HepG2 (cell line): ENCODE measurements around the gene IL5RA. TPM values are rescaled to one million over a fixed set of nuclear protein-coding genes. Genes with fewer than 3 reads are reported as not detected.

Source experiments
- FIP1L1 ChIP-seq: fragments of 200-400 bp; formaldehyde crosslinking; IDR thresholded peaks from 2 replicates; pipeline ENCODE4 v1.6.1; 2018; ENCODE audit warnings: low read depth, mild to moderate bottlenecking, low read length, moderate library complexity, borderline replicate concordance; ENCODE audit not compliant: insufficient read depth
- GLI4 ChIP-seq: sonication (generic); formaldehyde crosslinking; IDR thresholded peaks from 2 replicates; pipeline ENCODE4 v1.5.1; 2020; ENCODE audit warnings: missing genetic modification reagents, mild to moderate bottlenecking, moderate library complexity, borderline replicate concordance
- HDAC1 ChIP-seq: sonication (generic); formaldehyde crosslinking; IDR thresholded peaks from 2 replicates; pipeline ENCODE4 v1.5.1; 2020; ENCODE audit warnings: mild to moderate bottlenecking, missing genetic modification reagents
- KMT2A ChIP-seq: sonication (generic); formaldehyde crosslinking; IDR thresholded peaks from 2 replicates; pipeline ENCODE4 v1.4.0; 2020; ENCODE audit warnings: missing genetic modification reagents
- MED13 ChIP-seq: sonication (generic); formaldehyde crosslinking; IDR thresholded peaks from 2 replicates; pipeline ENCODE4 v1.5.0; 2020; ENCODE audit warnings: missing genetic modification reagents
- NR2F2 ChIP-seq: IDR thresholded peaks from 2 replicates; pipeline ENCODE4 v1.6.1; 2012; ENCODE audit warnings: low read depth, inconsistent platforms, borderline replicate concordance
- SAP130 ChIP-seq: IDR thresholded peaks from 2 replicates; pipeline ENCODE4 v1.6.1; 2016; ENCODE audit warnings: low read depth
- SRY ChIP-seq: sonication (generic); formaldehyde crosslinking; IDR thresholded peaks from 2 replicates; pipeline ENCODE4 v1.8.0; 2022; ENCODE audit warnings: mild to moderate bottlenecking, missing genetic modification reagents
- ZFP37 ChIP-seq: sonication (generic); formaldehyde crosslinking; IDR thresholded peaks from 2 replicates; pipeline ENCODE4 v1.4.0; 2020; ENCODE audit warnings: missing genetic modification reagents, borderline replicate concordance
- ZNF17 ChIP-seq: sonication (generic); formaldehyde crosslinking; IDR thresholded peaks from 2 replicates; pipeline ENCODE4 v1.5.0; 2020; ENCODE audit warnings: mild to moderate bottlenecking, missing genetic modification reagents
- ZNF256 ChIP-seq: sonication (generic); formaldehyde crosslinking; conservative IDR thresholded peaks from 2 replicates; pipeline ENCODE4 v1.4.0; 2020; ENCODE audit warnings: missing genetic modification reagents
- ZNF274 ChIP-seq: sonication (generic); formaldehyde crosslinking; IDR thresholded peaks from 2 replicates; pipeline ENCODE4 v1.5.1; 2020; ENCODE audit warnings: mild to moderate bottlenecking, missing genetic modification reagents
- ZNF468 ChIP-seq: sonication (generic); formaldehyde crosslinking; IDR thresholded peaks from 2 replicates; pipeline ENCODE4 v1.8.0; 2022; ENCODE audit warnings: mild to moderate bottlenecking, moderate library complexity, missing genetic modification reagents
- ZNF619 ChIP-seq: sonication (generic); formaldehyde crosslinking; IDR thresholded peaks from 2 replicates; pipeline ENCODE4 v1.4.0; 2020; ENCODE audit warnings: mild to moderate bottlenecking, missing genetic modification reagents
- ZNF639 ChIP-seq: conservative IDR thresholded peaks from 2 replicates; pipeline ENCODE4 v1.6.1; 2018; ENCODE audit warnings: missing genetic modification reagents
- polyA plus RNA-seq, 8 experiments: library from polyadenylated mRNA; depleted of rRNA in 3 of 8; stranded (reverse) in 7 of 8; unstranded in 1 of 8; fragments of >200 nt; fragmentation: Illumina TruSeq in 4 of 8; extraction: Trizol in 4 of 8; gene quantifications; 2 replicates each; pipeline versions ENCODE4 v1.2.1 to v1.2.3, GENCODE V29; 2011 to 2016; ENCODE audit warnings: low read depth in 4 of 8, missing spikeins in 1 of 8, mixed read lengths in 1 of 8; ENCODE audit not compliant: insufficient read depth in 1 of 8
- total RNA-seq, 5 experiments: library from RNA; depleted of rRNA; stranded (reverse); fragments of >200 nt; fragmentation: Illumina TruSeq; extraction: Trizol; gene quantifications; 2 replicates each; pipeline ENCODE4 v1.2.3, GENCODE V29; 2016; ENCODE audit warnings: low read depth in 1 of 5
- TF ChIP-seq, protein P1 (sequence below): sonication (generic); formaldehyde crosslinking; IDR thresholded peaks from 2 replicates; pipeline ENCODE4 v1.4.0; 2020; ENCODE audit warnings: missing genetic modification reagents, mild to moderate bottlenecking, borderline replicate concordance
- TF ChIP-seq, protein P2 (sequence below): sonication (generic); formaldehyde crosslinking; IDR thresholded peaks from 2 replicates; pipeline ENCODE4 v1.4.0; 2020; ENCODE audit warnings: missing genetic modification reagents
- TF ChIP-seq, protein P3 (sequence below): sonication (generic); formaldehyde crosslinking; IDR thresholded peaks from 2 replicates; pipeline ENCODE4; 2020; ENCODE audit warnings: missing genetic modification reagents, mild to moderate bottlenecking, borderline replicate concordance
- TF ChIP-seq, protein P4 (sequence below): sonication (generic); formaldehyde crosslinking; conservative IDR thresholded peaks from 2 replicates; pipeline ENCODE4 v1.4.0; 2020; ENCODE audit warnings: missing genetic modification reagents

Gene IL5RA
- total and polyA plus RNA-seq, 2 of the 13 experiments (the other 11 are each of a cell fraction or from before 2014, with no cell fraction given) = not detected

GRCh38 chr3:3126477-3127431 is 16.6 kb upstream of the IL5RA start, which contains the start of gene TRNT1 (continued):
- TF ChIP-seq ZNF17 = no peak
- TF ChIP-seq, protein P1, sequence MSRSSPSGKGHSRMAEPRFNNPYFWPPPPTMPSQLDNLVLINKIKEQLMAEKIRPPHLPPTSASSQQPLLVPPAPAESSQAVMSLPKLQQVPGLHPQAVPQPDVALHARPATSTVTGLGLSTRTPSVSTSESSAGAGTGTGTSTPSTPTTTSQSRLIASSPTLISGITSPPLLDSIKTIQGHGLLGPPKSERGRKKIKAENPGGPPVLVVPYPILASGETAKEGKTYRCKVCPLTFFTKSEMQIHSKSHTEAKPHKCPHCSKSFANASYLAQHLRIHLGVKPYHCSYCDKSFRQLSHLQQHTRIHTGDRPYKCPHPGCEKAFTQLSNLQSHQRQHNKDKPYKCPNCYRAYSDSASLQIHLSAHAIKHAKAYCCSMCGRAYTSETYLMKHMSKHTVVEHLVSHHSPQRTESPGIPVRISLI (CRISPR knock-in tag) = no peak
- TF ChIP-seq, protein P2, sequence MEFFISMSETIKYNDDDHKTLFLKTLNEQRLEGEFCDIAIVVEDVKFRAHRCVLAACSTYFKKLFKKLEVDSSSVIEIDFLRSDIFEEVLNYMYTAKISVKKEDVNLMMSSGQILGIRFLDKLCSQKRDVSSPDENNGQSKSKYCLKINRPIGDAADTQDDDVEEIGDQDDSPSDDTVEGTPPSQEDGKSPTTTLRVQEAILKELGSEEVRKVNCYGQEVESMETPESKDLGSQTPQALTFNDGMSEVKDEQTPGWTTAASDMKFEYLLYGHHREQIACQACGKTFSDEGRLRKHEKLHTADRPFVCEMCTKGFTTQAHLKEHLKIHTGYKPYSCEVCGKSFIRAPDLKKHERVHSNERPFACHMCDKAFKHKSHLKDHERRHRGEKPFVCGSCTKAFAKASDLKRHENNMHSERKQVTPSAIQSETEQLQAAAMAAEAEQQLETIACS (CRISPR knock-in tag) = peak; percentile 83
- TF ChIP-seq ZNF468 (CRISPR knock-in tag) = 0 out of 2 replicates have a peak, but pooled peaks have one; percentile 56
- TF ChIP-seq ZNF256 (CRISPR knock-in tag) = no peak; the same call in 1 of the 2 replicates
- peak; percentile 96 for TF ChIP-seq HDAC1
- TF ChIP-seq KMT2A = peak; percentile 94
- TF ChIP-seq ZNF639 (CRISPR knock-in tag) = 0 out of 2 replicates have a peak, but pooled peaks have one; percentile 57
- TF ChIP-seq GLI4 (CRISPR knock-in tag) = no peak
- TF ChIP-seq MED13 = peak; percentile 73; the same call in 1 of the 2 replicates
- TF ChIP-seq, protein P3, sequence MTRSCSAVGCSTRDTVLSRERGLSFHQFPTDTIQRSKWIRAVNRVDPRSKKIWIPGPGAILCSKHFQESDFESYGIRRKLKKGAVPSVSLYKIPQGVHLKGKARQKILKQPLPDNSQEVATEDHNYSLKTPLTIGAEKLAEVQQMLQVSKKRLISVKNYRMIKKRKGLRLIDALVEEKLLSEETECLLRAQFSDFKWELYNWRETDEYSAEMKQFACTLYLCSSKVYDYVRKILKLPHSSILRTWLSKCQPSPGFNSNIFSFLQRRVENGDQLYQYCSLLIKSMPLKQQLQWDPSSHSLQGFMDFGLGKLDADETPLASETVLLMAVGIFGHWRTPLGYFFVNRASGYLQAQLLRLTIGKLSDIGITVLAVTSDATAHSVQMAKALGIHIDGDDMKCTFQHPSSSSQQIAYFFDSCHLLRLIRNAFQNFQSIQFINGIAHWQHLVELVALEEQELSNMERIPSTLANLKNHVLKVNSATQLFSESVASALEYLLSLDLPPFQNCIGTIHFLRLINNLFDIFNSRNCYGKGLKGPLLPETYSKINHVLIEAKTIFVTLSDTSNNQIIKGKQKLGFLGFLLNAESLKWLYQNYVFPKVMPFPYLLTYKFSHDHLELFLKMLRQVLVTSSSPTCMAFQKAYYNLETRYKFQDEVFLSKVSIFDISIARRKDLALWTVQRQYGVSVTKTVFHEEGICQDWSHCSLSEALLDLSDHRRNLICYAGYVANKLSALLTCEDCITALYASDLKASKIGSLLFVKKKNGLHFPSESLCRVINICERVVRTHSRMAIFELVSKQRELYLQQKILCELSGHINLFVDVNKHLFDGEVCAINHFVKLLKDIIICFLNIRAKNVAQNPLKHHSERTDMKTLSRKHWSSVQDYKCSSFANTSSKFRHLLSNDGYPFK (CRISPR knock-in tag) = peak; percentile 48; the same call in 1 of the 2 replicates
- peak; percentile 68; the same call in 1 of the 2 replicates for TF ChIP-seq SRY
- TF ChIP-seq NR2F2 = no peak
- no peak for TF ChIP-seq FIP1L1
- TF ChIP-seq, protein P4, sequence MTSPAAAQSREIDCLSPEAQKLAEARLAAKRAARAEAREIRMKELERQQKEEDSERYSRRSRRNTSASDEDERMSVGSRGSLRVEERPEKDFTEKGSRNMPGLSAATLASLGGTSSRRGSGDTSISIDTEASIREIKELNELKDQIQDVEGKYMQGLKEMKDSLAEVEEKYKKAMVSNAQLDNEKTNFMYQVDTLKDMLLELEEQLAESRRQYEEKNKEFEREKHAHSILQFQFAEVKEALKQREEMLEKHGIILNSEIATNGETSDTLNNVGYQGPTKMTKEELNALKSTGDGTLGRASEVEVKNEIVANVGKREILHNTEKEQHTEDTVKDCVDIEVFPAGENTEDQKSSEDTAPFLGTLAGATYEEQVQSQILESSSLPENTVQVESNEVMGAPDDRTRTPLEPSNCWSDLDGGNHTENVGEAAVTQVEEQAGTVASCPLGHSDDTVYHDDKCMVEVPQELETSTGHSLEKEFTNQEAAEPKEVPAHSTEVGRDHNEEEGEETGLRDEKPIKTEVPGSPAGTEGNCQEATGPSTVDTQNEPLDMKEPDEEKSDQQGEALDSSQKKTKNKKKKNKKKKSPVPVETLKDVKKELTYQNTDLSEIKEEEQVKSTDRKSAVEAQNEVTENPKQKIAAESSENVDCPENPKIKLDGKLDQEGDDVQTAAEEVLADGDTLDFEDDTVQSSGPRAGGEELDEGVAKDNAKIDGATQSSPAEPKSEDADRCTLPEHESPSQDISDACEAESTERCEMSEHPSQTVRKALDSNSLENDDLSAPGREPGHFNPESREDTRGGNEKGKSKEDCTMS (CRISPR knock-in tag) = no peak
- no peak for TF ChIP-seq ZFP37 (CRISPR knock-in tag)
- no peak; the same call in 1 of the 2 replicates for TF ChIP-seq ZNF619 (CRISPR knock-in tag)
- TF ChIP-seq ZNF274 (CRISPR knock-in tag) = peak; percentile 93
- TF ChIP-seq SAP130 (CRISPR knock-in tag) = peak; percentile 98
